ENCODE measurements around the gene AP1B1. TPM values are rescaled to one million over a fixed set of nuclear protein-coding genes. Genes with fewer than 3 reads are reported as not detected.

The AP1B1 gene
- total and polyA plus RNA-seq, 2 of the 8 experiments (the other 6 are each of a cell fraction or from before 2014, with no cell fraction given), result 64.2 to 86.8 TPM

- FAIRE-seq (no peak), DNase-seq (ENCODE audit: low read depth in 1 of 2, low spot score in 2 of 2) (no peak)
- Histone ChIP-seq H2AFZ (ENCODE audit: low read length) (no peak overlapping the region), H3K14ac (ENCODE audit: insufficient read length) (no peak overlapping the region), H2BK15ac (ENCODE audit: low read length) (no peak overlapping the region), H4K91ac (replicated peaks; ENCODE audit: insufficient read length, low read length) (no peak overlapping the region), H3K79me2 (ENCODE audit: control insufficient read depth in 1 of 2, insufficient read depth in 2 of 2, low read length in 2 of 2) (no peaks in the 10 kb centered on the region), H3K9me3 (ENCODE audit: insufficient read depth in 2 of 2, low read depth in 1 of 2, low read length in 1 of 2) (no peaks in the 10 kb centered on the region), H3K36me3 (ENCODE audit: control insufficient read depth in 2 of 4, insufficient read depth in 4 of 4, low read length in 3 of 4) (no peaks in the 10 kb centered on the region), H4K20me1 (replicated peaks in 1 of 2; ENCODE audit: control insufficient read depth in 1 of 2, insufficient read depth in 2 of 2, low read length in 2 of 2) (no peaks in the 10 kb centered on the region), H4K5ac (ENCODE audit: insufficient read length, low read depth, low read length) (no peak overlapping the region), H3K18ac (ENCODE audit: extremely low read depth, low read length) (no peak overlapping the region), H4K8ac (ENCODE audit: extremely low read depth, insufficient read depth, low read length) (no peak overlapping the region), H3K4me1 (replicated peaks in 1 of 4; ENCODE audit: control insufficient read depth in 3 of 4, insufficient read depth in 4 of 4, low read length in 3 of 4) (no peaks in the 10 kb centered on the region), H2BK20ac (ENCODE audit: low read length) (no peak overlapping the region), H2BK12ac (ENCODE audit: low read depth, low read length) (no peak overlapping the region), H2AK5ac (ENCODE audit: low read depth, low read length) (no peak overlapping the region), H3K23me2 (ENCODE audit: low read depth, low read length) (no peaks in the 10 kb centered on the region), H3K79me1 (ENCODE audit: low read depth, low read length) (no peaks in the 10 kb centered on the region), H3K4me3 (ENCODE audit: extremely low read depth in 1 of 4, insufficient read depth in 2 of 4, low read depth in 3 of 4, low read length in 4 of 4) (no peak overlapping the region), H3K9ac (replicated peaks in 1 of 4; ENCODE audit: extremely low read depth in 1 of 4, low read depth in 3 of 4, low read length in 3 of 4) (no peak overlapping the region), H3K23ac (ENCODE audit: insufficient read length) (no peak overlapping the region), H2BK5ac (ENCODE audit: low read depth, low read length) (no peak overlapping the region), H2BK120ac (replicated peaks; ENCODE audit: low read depth, low read length) (no peak overlapping the region), H3K27ac (ENCODE audit: low read depth, low read length) (no peak overlapping the region), H3K4me2 (ENCODE audit: insufficient read depth in 1 of 2, low read depth in 2 of 2, low read length in 2 of 2) (no peak overlapping the region), H3K27me3 (replicated peaks in 1 of 4; ENCODE audit: control insufficient read depth in 3 of 4, extremely low read depth in 1 of 4, insufficient read depth in 3 of 4, low read length in 3 of 4) (no peaks in the 10 kb centered on the region), H3K56ac (replicated peaks; ENCODE audit: insufficient read length, low read depth, low read length) (no peak overlapping the region), H3K4ac (replicated peaks; ENCODE audit: insufficient read length, low read depth, low read length) (no peak overlapping the region)
- ChIA-PET POLR2A (ENCODE audit: partially characterized antibody) (no interaction called here), CTCF (ENCODE audit: partially characterized antibody) (no interaction called here)
- WGBS, 2 experiments (ENCODE audit: extremely low coverage in 1 of 2, insufficient coverage in 1 of 2, insufficient read length in 1 of 2, insufficient replicate concordance in 2 of 2, low coverage in 1 of 2, low lambda C conversion rate in 2 of 2, missing lambda C conversion rate in 1 of 2), result 84% methylated on average over 6 of the region's 6 CpGs; no CpG with 5 or more reads in 1 of the 2 experiments
- TF ChIP-seq, protein P1, sequence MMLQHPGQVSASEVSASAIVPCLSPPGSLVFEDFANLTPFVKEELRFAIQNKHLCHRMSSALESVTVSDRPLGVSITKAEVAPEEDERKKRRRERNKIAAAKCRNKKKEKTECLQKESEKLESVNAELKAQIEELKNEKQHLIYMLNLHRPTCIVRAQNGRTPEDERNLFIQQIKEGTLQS (IDR thresholded peaks at IDR 0.05; ENCODE audit: insufficient read depth, low read depth, low read length), result no peak
- TF ChIP-seq NANOG (IDR thresholded peaks at IDR 0.05; ENCODE audit: insufficient read depth, low read depth, low read length, poor library complexity, severe bottlenecking) (no peak), KDM1A (IDR thresholded peaks at IDR 0.05; ENCODE audit: borderline replicate concordance, low read length) (no peak), POLR2A (IDR thresholded peaks at IDR 0.05; ENCODE audit: control extremely low read depth in 1 of 2, low read depth in 2 of 2, low read length in 2 of 2) (no peak), TAF7 (optimal IDR thresholded peaks at IDR 0.05; ENCODE audit: borderline replicate concordance, low read depth, low read length) (no peak), SIRT6 (IDR thresholded peaks at IDR 0.05; ENCODE audit: low read length) (no peak), HDAC6 (IDR thresholded peaks at IDR 0.05; ENCODE audit: low read depth, low read length) (no peak), TCF12 (IDR thresholded peaks at IDR 0.05; ENCODE audit: low read depth, low read length) (no peak), SAP30 (IDR thresholded peaks at IDR 0.05; ENCODE audit: insufficient read depth, insufficient replicate concordance, low read length) (no peak), TAF1 (IDR thresholded peaks at IDR 0.05; ENCODE audit: low read depth, low read length) (no peak), POLR2AphosphoS5 (IDR thresholded peaks at IDR 0.05; ENCODE audit: low read depth, low read length) (no peak), SUZ12 (IDR thresholded peaks at IDR 0.05; ENCODE audit: low read length) (no peak), MAFK (IDR thresholded peaks at IDR 0.05; ENCODE audit: low read depth, low read length) (no peak)
- TF ChIP-seq, protein P2, sequence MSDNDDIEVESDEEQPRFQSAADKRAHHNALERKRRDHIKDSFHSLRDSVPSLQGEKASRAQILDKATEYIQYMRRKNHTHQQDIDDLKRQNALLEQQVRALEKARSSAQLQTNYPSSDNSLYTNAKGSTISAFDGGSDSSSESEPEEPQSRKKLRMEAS (IDR thresholded peaks at IDR 0.05), result no peak
Measured at GRCh38 chr22:29408940-29409339, 20.6 kb upstream of the AP1B1 start.

Data from H1 (cell line).